RWPE1 (cell line): ENCODE measurements around the gene MTRFR.

ENCODE experiments used
- CTCF ChIA-PET: fragments of 350-600 bp; sonication (Branson Sonifier 250); formaldehyde crosslinking; extraction: SDS; loops from one replicate; lab custom pipeline; 2021; lab: Yijun Ruan, JAX
- POLR2A ChIA-PET: fragments of 400-600 bp; formaldehyde crosslinking; extraction: SDS; loops from one replicate; lab custom pipeline; 2020; ENCODE audit warnings: antibody characterized with exemption; ENCODE audit not compliant: low non-redundant PET; lab: Yijun Ruan, JAX
- DNase-seq: peaks from one replicate; pipeline ENCODE4 v3.0.0; 2012; ENCODE audit warnings: low spot score
- H3K27ac ChIP-seq: fragments of 450-650 bp; 2 replicates; pipeline ENCODE4 v1.5.1; 2017
- CTCF ChIP-seq: fragments of 450-650 bp; conservative IDR thresholded peaks from 2 replicates; pipeline ENCODE4 v1.5.1; 2017; ENCODE audit warnings: low read depth, mild to moderate bottlenecking

The MTRFR gene

GRCh38 chr12:123284669-123285068 is 51.4 kb downstream of the MTRFR start:
- H3K27ac ChIP-seq: no peak overlapping the region
- CTCF ChIA-PET: interaction anchor here (0.6 kb wide), 1 partner anchor 412 kb away, joined by 4 read pairs; no protein-coding TSS in a partner anchor
- no peak for TF ChIP-seq CTCF
- no peak for DNase-seq
- POLR2A ChIA-PET: no interaction called here

- DNase-seq: no peak
- ChIA-PET CTCF (no interaction called here), POLR2A (no interaction called here)
- no peak for TF ChIP-seq CTCF
- peak overlapping the region; percentile 32; the same call in 1 of the 2 replicates for H3K27ac ChIP-seq
Observed at GRCh38 chr12:123286652-123287373, 53.6 kb downstream of the MTRFR start.

- ChIA-PET POLR2A (no interaction called here), CTCF (no interaction called here)
- H3K27ac ChIP-seq: no peak overlapping the region
- TF ChIP-seq CTCF: no peak
- no peak for DNase-seq
Observed at GRCh38 chr12:123288751-123289346, 55.6 kb downstream of the MTRFR start.

- CTCF ChIA-PET: no interaction called here
- TF ChIP-seq CTCF: no peak
- no peak for DNase-seq
- no peak overlapping the region; the same call in 1 of the 2 replicates for H3K27ac ChIP-seq
- POLR2A ChIA-PET: no interaction called here
Observed at GRCh38 chr12:123289911-123290310, 56.7 kb downstream of the MTRFR start.

GRCh38 chr12:123293178-123293760 is 60.0 kb downstream of the MTRFR start:
- POLR2A ChIA-PET: no interaction called here

More at GRCh38 chr12:123293178-123293760, 60.0 kb downstream of the MTRFR start:
- DNase-seq: no peak
- no peak overlapping the region for H3K27ac ChIP-seq
- no peak for TF ChIP-seq CTCF
- CTCF ChIA-PET: interaction anchor here (0.6 to 0.7 kb wide), 2 partner anchors 24 to 1738 kb away, joined by 5 to 6 read pairs; no protein-coding TSS in a partner anchor
